Parathyroid adenoma (tissue), 2 donors: ENCODE data around the gene MRO.
"Not testable (repeated sequence)": the region's sequence is repeated elsewhere in the genome, so short reads cannot be mapped to it uniquely, and the experiment has no call there.

Experiments
- H2AFZ ChIP-seq: fragments of 300-600 bp; sonication (generic); one replicate; pipeline ENCODE4 v1.7.0; 2017; ENCODE audit warnings: antibody characterized with exemption, mild to moderate bottlenecking
- H3K27ac ChIP-seq: fragments of 300-600 bp; sonication (generic); one replicate; pipeline ENCODE4 v1.7.0; 2017
- H3K27me3 ChIP-seq: fragments of 300-600 bp; sonication (generic); one replicate; pipeline ENCODE4 v1.7.0; 2017; ENCODE audit warnings: low read length; ENCODE audit not compliant: control insufficient read depth, insufficient read depth
- H3K36me3 ChIP-seq: fragments of 300-600 bp; sonication (generic); one replicate; pipeline ENCODE4 v1.7.0; 2017; ENCODE audit warnings: low read length; ENCODE audit not compliant: control insufficient read depth, insufficient read depth
- H3K4me1 ChIP-seq: fragments of 300-600 bp; sonication (generic); one replicate; pipeline ENCODE4 v1.7.0; 2017; ENCODE audit warnings: control low read depth
- H3K4me2 ChIP-seq: fragments of 300-600 bp; sonication (generic); one replicate; pipeline ENCODE4 v1.7.0; 2017; ENCODE audit warnings: low read length
- H3K4me3 ChIP-seq: fragments of 300-600 bp; sonication (generic); one replicate; pipeline ENCODE4 v1.7.0; 2017; ENCODE audit warnings: low read depth, low read length
- H3K79me2 ChIP-seq: fragments of 300-600 bp; sonication (generic); one replicate; pipeline ENCODE4 v1.7.0; 2017; ENCODE audit warnings: control low read depth
- H3K9ac ChIP-seq: fragments of 300-600 bp; sonication (generic); one replicate; pipeline ENCODE4 v1.7.0; 2017; ENCODE audit warnings: mild to moderate bottlenecking
- H3K9me3 ChIP-seq: fragments of 300-600 bp; sonication (generic); one replicate; pipeline ENCODE4 v1.7.0; 2017; ENCODE audit warnings: low read length; ENCODE audit not compliant: control insufficient read depth
- CTCF ChIP-seq: fragments of 300-600 bp; sonication (generic); IDR thresholded peaks from one replicate; pipeline ENCODE4 v1.7.0; 2017; ENCODE audit warnings: antibody characterized with exemption, mild to moderate bottlenecking
- donor health status: primary hyperparathyroidism.

Gene MRO

GRCh38 chr18:50839341-50839740 is 19.5 kb upstream of the MRO start:
- no peak overlapping the region for H3K27ac ChIP-seq

DNA sequence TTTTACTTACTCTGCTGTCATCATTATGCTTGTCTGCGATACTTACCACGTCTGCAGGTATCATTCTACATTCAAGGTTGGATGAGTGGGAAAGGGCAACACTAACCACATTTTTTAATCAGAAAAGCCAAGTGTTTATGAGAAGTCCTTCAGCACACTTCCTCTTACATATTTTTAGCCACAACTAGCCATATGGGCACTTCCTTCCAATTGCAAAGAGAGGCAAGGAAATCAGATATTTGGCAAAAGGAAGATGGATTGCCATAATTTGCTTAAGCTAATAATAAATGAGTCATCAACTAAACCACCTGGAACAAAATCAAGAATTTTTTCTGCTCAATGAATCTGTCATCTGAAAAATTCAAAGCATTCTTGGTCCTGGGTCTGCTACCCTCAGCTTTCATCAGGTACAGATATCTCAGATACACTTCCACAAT is 16.7 kb upstream of the MRO start:
- Histone ChIP-seq H3K4me1 (peaks cover 3% of the 10 kb centered on the region), H3K79me2 (no peaks in the 10 kb centered on the region), H3K36me3 (no peaks in the 10 kb centered on the region), H3K4me2 (no peak overlapping the region), H3K9ac (no peak overlapping the region), H3K27me3 (no peaks in the 10 kb centered on the region), H3K4me3 (no peak overlapping the region), H2AFZ (peak overlapping the region; percentile 4), H3K27ac (no peak overlapping the region), H3K9me3 (no peaks in the 10 kb centered on the region)
- TF ChIP-seq CTCF, result no peak

More at GRCh38 chr18:50839341-50839740, 19.5 kb upstream of the MRO start:
- Histone ChIP-seq H3K79me2 (no peaks in the 10 kb centered on the region), H3K4me1 (peaks cover 3% of the 10 kb centered on the region), H3K4me3 (no peak overlapping the region), H3K9ac (no peak overlapping the region), H3K4me2 (no peak overlapping the region), H3K36me3 (no peaks in the 10 kb centered on the region), H3K27me3 (no peaks in the 10 kb centered on the region), H2AFZ (no peak overlapping the region), H3K9me3 (no peaks in the 10 kb centered on the region)
- no peak for TF ChIP-seq CTCF

DNA sequence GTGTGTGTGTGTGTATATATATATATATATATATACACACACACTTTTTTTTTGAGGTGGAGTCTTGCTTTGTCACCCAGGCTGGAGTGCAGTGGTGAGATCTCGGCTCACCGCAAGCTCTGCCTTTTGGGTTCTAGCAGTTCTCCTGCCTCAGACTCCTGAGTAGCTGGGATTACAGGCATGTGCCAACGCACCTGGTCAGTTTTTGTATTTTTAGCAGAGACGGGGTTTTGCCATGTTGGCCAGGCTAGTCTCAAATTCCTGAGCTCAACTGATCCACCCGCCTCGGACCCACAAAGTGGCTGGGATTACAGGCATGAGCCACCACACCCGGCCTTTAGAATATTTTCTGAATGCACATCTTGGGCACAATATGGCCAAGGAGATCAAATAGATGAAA is 13.7 kb upstream of the MRO start:
- not testable (repeated sequence) for H3K4me1 ChIP-seq, H3K27ac ChIP-seq, H3K27me3 ChIP-seq, H3K4me2 ChIP-seq, H3K36me3 ChIP-seq, H3K9ac ChIP-seq, H3K9me3 ChIP-seq, H2AFZ ChIP-seq, H3K4me3 ChIP-seq, H3K79me2 ChIP-seq

DNA sequence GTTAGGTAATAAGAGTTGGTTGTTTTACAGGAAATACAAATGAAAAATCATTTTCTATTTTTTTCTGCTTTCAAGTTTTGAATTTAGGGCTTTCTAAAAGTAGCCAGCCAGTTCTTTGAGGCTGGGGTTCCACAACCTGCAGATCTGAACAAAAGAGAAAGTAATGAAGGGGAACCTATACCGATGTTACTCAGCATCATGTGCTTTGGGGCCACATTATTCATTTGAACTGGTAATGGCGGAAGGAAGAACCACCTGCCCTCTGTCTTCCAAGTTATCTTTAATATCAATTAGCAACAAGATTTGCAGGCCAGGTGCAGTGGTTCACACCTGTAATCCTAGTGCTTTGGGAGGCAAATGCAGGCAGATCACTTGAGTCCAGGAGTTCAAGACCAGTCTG is 12.9 kb upstream of the MRO start:
- Histone ChIP-seq H3K4me1 (peaks cover 3% of the 10 kb centered on the region), H3K9ac (no peak overlapping the region), H3K79me2 (no peaks in the 10 kb centered on the region), H3K27me3 (no peaks in the 10 kb centered on the region), H3K36me3 (no peaks in the 10 kb centered on the region), H3K27ac (no peak overlapping the region), H3K9me3 (no peaks in the 10 kb centered on the region), H2AFZ (peak overlapping the region; percentile 9), H3K4me2 (no peak overlapping the region), H3K4me3 (no peak overlapping the region)
- TF ChIP-seq CTCF, result no peak

DNA sequence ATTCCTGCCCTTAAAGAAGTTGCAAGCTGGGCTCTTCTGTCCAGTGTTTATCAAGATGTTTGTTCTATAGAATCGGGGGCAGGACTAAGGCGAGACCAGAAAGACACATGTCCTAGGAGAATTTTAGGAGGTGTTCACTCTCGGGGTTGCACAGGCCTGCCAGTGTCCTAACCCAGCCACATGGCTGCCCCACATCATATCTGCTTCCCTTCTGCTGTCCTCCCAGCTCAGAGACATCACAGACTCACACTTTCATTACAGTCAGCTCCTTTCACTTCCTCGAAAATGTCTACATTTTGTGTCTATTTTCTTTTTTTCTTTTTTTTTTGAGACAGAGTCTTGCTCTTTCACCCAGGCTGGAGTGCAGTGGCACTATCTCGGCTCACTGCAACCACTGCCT is 10.7 kb upstream of the MRO start:
- Histone ChIP-seq H3K9me3 (no peaks in the 10 kb centered on the region), H3K27me3 (no peaks in the 10 kb centered on the region), H3K9ac (no peak overlapping the region), H3K27ac (no peak overlapping the region), H3K79me2 (no peaks in the 10 kb centered on the region), H3K4me3 (no peak overlapping the region), H3K4me2 (no peak overlapping the region), H2AFZ (no peak overlapping the region), H3K4me1 (peaks cover 5% of the 10 kb centered on the region), H3K36me3 (no peaks in the 10 kb centered on the region)
- no peak for TF ChIP-seq CTCF
